AG04450 (cell line): ENCODE measurements around the gene DYRK3. TPM values are rescaled to one million over a fixed set of nuclear protein-coding genes. Genes with fewer than 3 reads are reported as not detected.
A peak's percentile ranks its signal among the peaks of the same experiment; 100 is the strongest.

Experiments
- CTCF ChIA-PET: fragments of 300-600, 350-600 bp; formaldehyde crosslinking; extraction: SDS; loops from one replicate; lab custom pipeline; 2022; ENCODE audit warnings: antibody characterized with exemption, inconsistent platforms; lab: Charles Lee
- POLR2A ChIA-PET: fragments of 350-600 bp; formaldehyde crosslinking; extraction: SDS; loops from one replicate; lab custom pipeline; 2021; ENCODE audit warnings: antibody characterized with exemption, inconsistent platforms; lab: Yijun Ruan, JAX
- DNase-seq: peaks from one replicate; pipeline ENCODE4 v3.0.0-alpha.2; 2011; ENCODE audit warnings: low read depth, low spot score
- H3K27ac ChIP-seq: one replicate; pipeline ENCODE4 v1.5.1; 2012; ENCODE audit warnings: low read depth, low read length, control low read depth
- H3K27me3 ChIP-seq: one replicate; pipeline ENCODE4 v1.6.0; 2012; ENCODE audit warnings: low read length; ENCODE audit not compliant: control insufficient read depth, insufficient read depth
- H3K4me3 ChIP-seq: 2 replicates; pipeline ENCODE4 v1.5.1; 2011; ENCODE audit warnings: mild to moderate bottlenecking, low read depth, low read length, control low read depth
- H3K9me3 ChIP-seq: 2 replicates; pipeline ENCODE4 v1.5.1; 2012; ENCODE audit warnings: low read length; ENCODE audit not compliant: control insufficient read depth, insufficient read depth
- CTCF ChIP-seq: IDR thresholded peaks from 2 replicates; pipeline ENCODE4 v1.5.1; 2011; ENCODE audit warnings: low read depth, low read length, control low read depth, inconsistent platforms
- polyA plus RNA-seq: library from polyadenylated mRNA; depleted of rRNA; stranded (reverse); fragments of >200 nt; gene quantifications from 2 replicates; pipeline ENCODE4 v1.2.3, GENCODE V29; 2011

DYRK3 gene
- polyA plus RNA-seq, 1 experiment, result 13.4 TPM

GRCh38 chr1:206589206-206589605, 46.1 kb upstream of the DYRK3 start:
- H3K27ac ChIP-seq, result peak overlapping the region; percentile 77
- no peak for TF ChIP-seq CTCF
- no peaks in the 10 kb centered on the region for H3K27me3 ChIP-seq
- no peaks in the 10 kb centered on the region for H3K9me3 ChIP-seq
- POLR2A ChIA-PET, result interaction anchor here (0.6 to 1.6 kb wide), 3 partner anchors 23 to 110 kb away, joined by 3 to 5 read pairs (median 4); partner anchors contain the start of gene EIF2D
- no peak overlapping the region for H3K4me3 ChIP-seq
- CTCF ChIA-PET, result interaction anchor here (1.0 to 3.0 kb wide), 4 partner anchors 9 to 99 kb away, joined by 3 to 16 read pairs (median 8); no protein-coding TSS in a partner anchor
- DNase-seq, result peak; percentile 92

GRCh38 chr1:206590025-206590758, 45.1 kb upstream of the DYRK3 start:
- no peak overlapping the region for H3K4me3 ChIP-seq
- no peak overlapping the region for H3K27ac ChIP-seq
- no peak for DNase-seq
- CTCF ChIA-PET, result interaction anchor here (1.6 kb wide), 1 partner anchor 22 kb away, joined by 8 read pairs; no protein-coding TSS in a partner anchor
- no peaks in the 10 kb centered on the region for H3K27me3 ChIP-seq
- no peaks in the 10 kb centered on the region for H3K9me3 ChIP-seq
- POLR2A ChIA-PET, result interaction anchor here (0.6 to 1.6 kb wide), 3 partner anchors 22 to 111 kb away, joined by 3 to 5 read pairs (median 4); partner anchors contain the start of gene EIF2D
- 0 out of 2 replicates have a peak, but pooled peaks have one; percentile 20 for TF ChIP-seq CTCF

DNA sequence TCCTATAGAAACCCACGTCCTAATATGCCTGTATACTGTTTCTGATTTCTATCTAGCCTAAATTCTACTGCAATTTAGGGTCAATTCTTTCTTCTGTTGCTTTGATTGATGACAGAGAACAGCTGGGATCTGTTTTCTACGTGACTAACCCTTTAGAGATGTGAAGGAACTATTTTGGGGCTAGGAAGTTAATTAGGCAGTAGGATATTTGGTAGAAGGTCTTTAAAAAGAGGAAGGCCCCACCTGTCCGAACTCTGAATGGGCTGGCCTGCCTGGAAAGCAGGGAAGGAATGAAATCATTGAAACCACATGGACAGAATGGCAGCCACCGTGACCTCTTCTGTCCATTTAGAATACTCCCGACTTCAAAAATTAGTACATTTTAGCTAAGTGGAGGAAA, 44.1 kb upstream of the DYRK3 start:
- Histone ChIP-seq H3K27me3 (no peaks in the 10 kb centered on the region), H3K4me3 (no peak overlapping the region), H3K27ac (no peak overlapping the region), H3K9me3 (no peaks in the 10 kb centered on the region)
- no peak for DNase-seq
- no peak for TF ChIP-seq CTCF
- ChIA-PET CTCF (interaction anchor here (1.1 to 4.8 kb wide), 4 partner anchors 21 to 101 kb away, joined by 3 to 25 read pairs (median 18); no protein-coding TSS in a partner anchor), POLR2A (no interaction called here)

DNA sequence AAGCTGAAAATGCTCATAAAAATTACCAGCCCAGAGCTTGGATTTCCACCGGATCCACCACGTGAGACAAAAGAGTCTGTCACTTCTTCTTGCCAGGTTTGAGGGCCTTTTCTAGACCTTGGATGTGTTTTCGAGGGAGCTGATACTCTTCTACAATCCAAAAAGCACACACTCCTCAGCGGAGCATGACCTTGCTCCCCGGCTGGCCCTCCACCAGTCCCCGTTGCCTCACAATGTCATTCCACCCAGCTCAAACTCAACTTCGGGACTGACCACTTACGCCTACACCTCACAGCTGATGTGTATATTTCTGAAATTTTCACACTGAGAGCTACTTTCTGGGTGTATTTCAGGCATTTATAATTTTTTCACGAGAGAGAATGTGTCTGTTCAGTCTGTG, 43.6 kb upstream of the DYRK3 start:
- DNase-seq, result no peak
- TF ChIP-seq CTCF, result no peak
- H3K27ac ChIP-seq, result no peak overlapping the region
- ChIA-PET POLR2A (no interaction called here), CTCF (interaction anchor here (1.1 to 4.8 kb wide), 6 partner anchors 8 to 112 kb away, joined by 3 to 25 read pairs (median 12); no protein-coding TSS in a partner anchor)
- no peak overlapping the region for H3K4me3 ChIP-seq
- H3K9me3 ChIP-seq, result no peaks in the 10 kb centered on the region
- H3K27me3 ChIP-seq, result no peaks in the 10 kb centered on the region
